ENCODE data around the gene TFG. TPM values are rescaled to one million over a fixed set of nuclear protein-coding genes. Genes with fewer than 3 reads are reported as not detected.

The TFG gene
- total RNA-seq, 1 experiment from 2014 or later: 224 TPM

DNA sequence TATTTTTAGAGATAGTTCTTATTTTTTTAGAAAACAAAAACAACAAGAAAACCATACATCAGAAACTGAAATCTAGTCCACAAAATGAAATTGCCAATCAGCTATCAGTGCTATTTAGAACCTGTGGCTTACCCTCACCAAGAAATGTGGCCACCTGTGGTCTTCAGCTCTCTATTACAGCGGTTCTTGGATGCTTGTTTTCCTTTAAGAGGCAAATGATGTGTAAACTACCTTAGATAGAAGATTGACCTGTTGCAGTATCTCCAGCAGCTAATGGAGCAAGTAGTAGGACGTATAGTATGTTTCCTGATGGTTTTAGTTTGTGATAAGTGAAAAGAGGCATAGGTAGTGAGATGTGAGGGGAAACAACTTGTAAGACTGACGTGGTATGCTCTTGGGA is 21.2 kb downstream of the TFG start:
- no peak overlapping the region for H3K4me2 ChIP-seq
- H2AFZ ChIP-seq: no peak overlapping the region
- peaks cover 87% of the 10 kb centered on the region for H4K20me1 ChIP-seq (ENCODE audit: insufficient read depth)
- peaks cover 38% of the 10 kb centered on the region for H3F3A ChIP-seq (ENCODE audit: insufficient read depth, low read depth)
- ChIA-PET CTCF (interaction anchor here (0.6 kb wide), 1 partner anchor 898 kb away, joined by 5 read pairs; no protein-coding TSS in a partner anchor), POLR2A (ENCODE audit: unreplicated experiment) (interaction anchor here (0.7 kb wide), 1 partner anchor 377 kb away, joined by 8 read pairs; no protein-coding TSS in a partner anchor)
- H3K79me2 ChIP-seq (ENCODE audit: low read depth): peaks cover 81% of the 10 kb centered on the region
- no peaks in the 10 kb centered on the region for H3K9me3 ChIP-seq (ENCODE audit: insufficient read depth, low read depth)
- no peaks in the 10 kb centered on the region for H3K27me3 ChIP-seq (ENCODE audit: insufficient read depth, low read depth)
- intact Hi-C loops (cut with micrococcal nuclease; ENCODE audit: unreplicated experiment): loop anchor here (10.0 kb wide), 2 partner anchors 356 to 924 kb away; no protein-coding TSS in a partner anchor
- H3K4me1 ChIP-seq (replicated peaks; ENCODE audit: insufficient read depth): no peaks in the 10 kb centered on the region
- no peaks in the 10 kb centered on the region for H3K9me2 ChIP-seq (ENCODE audit: insufficient read depth)
- H3K4me3 ChIP-seq: no peak overlapping the region
- no peak for TF ChIP-seq EZH2 (IDR thresholded peaks at IDR 0.05; ENCODE audit: low read depth)
- TF ChIP-seq, protein P1, sequence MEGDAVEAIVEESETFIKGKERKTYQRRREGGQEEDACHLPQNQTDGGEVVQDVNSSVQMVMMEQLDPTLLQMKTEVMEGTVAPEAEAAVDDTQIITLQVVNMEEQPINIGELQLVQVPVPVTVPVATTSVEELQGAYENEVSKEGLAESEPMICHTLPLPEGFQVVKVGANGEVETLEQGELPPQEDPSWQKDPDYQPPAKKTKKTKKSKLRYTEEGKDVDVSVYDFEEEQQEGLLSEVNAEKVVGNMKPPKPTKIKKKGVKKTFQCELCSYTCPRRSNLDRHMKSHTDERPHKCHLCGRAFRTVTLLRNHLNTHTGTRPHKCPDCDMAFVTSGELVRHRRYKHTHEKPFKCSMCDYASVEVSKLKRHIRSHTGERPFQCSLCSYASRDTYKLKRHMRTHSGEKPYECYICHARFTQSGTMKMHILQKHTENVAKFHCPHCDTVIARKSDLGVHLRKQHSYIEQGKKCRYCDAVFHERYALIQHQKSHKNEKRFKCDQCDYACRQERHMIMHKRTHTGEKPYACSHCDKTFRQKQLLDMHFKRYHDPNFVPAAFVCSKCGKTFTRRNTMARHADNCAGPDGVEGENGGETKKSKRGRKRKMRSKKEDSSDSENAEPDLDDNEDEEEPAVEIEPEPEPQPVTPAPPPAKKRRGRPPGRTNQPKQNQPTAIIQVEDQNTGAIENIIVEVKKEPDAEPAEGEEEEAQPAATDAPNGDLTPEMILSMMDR (conservative IDR thresholded peaks at IDR 0.05): no peak
- no peak for DNase-seq
- peaks cover 92% of the 10 kb centered on the region for H3K36me3 ChIP-seq (ENCODE audit: low read depth)
- no peak overlapping the region for H3K27ac ChIP-seq
- no TSS peak for BruUV-seq (replicated peaks)

DNA sequence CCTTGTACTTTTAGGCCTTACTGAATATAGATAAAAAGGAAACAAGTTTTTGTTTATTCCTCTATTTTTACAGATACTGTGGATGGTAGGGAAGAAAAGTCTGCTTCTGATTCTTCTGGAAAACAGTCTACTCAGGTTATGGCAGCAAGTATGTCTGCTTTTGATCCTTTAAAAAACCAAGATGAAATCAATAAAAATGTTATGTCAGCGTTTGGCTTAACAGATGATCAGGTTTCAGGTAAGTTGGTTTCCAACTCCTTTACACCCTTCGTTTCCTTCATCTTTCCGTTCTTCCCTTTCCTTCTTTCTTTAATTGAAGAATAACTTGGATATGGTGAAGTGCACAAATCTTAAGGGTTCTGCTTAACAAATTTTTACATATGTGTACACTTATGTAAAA is 23.1 kb downstream of the TFG start:
- H3K27ac ChIP-seq: no peak overlapping the region
- CTCF ChIA-PET: no interaction called here
- H3F3A ChIP-seq (ENCODE audit: insufficient read depth, low read depth): peaks cover 41% of the 10 kb centered on the region
- peaks cover 86% of the 10 kb centered on the region for H3K36me3 ChIP-seq (ENCODE audit: low read depth)
- no peaks in the 10 kb centered on the region for H3K27me3 ChIP-seq (ENCODE audit: insufficient read depth, low read depth)
- no peaks in the 10 kb centered on the region for H3K4me1 ChIP-seq (replicated peaks; ENCODE audit: insufficient read depth)
- no peak overlapping the region for H2AFZ ChIP-seq
- POLR2A ChIA-PET (ENCODE audit: unreplicated experiment): no interaction called here
- H3K4me3 ChIP-seq: no peak overlapping the region
- no peaks in the 10 kb centered on the region for H3K9me3 ChIP-seq (ENCODE audit: insufficient read depth, low read depth)
- H4K20me1 ChIP-seq (ENCODE audit: insufficient read depth): peaks cover 81% of the 10 kb centered on the region
- TF ChIP-seq, protein P1 (conservative IDR thresholded peaks at IDR 0.05): no peak
- TF ChIP-seq EZH2 (IDR thresholded peaks at IDR 0.05; ENCODE audit: low read depth): no peak
- BruUV-seq (replicated peaks): no TSS peak
- DNase-seq: no peak
- H3K9me2 ChIP-seq (ENCODE audit: insufficient read depth): no peaks in the 10 kb centered on the region
- intact Hi-C loops (cut with micrococcal nuclease; ENCODE audit: unreplicated experiment): loop anchor here (10.0 kb wide), 2 partner anchors 358 to 922 kb away; no protein-coding TSS in a partner anchor
- H3K79me2 ChIP-seq (ENCODE audit: low read depth): peaks cover 63% of the 10 kb centered on the region
- H3K4me2 ChIP-seq: no peak overlapping the region

DNA sequence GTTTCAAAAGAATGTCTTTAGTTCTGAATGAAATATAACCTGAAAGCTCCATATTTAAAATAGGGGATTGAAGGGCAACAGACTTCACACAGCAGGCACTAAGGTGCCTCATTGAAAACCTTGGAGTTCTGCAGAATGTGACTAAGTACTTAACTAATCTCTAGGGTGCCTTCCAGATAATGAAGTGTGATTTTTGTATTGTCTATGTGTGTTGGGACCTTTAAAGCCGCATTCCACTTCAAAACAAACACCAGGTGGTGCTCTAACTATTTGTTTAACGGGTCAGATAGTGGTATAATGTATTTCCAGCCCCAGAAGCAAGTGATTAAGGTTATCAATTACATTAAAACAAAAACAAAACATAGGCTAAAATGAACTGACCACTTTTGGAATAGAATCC is 28.0 kb downstream of the TFG start:
- Histone ChIP-seq H4K20me1 (ENCODE audit: insufficient read depth) (peaks cover 74% of the 10 kb centered on the region), H3K79me2 (ENCODE audit: low read depth) (peaks cover 54% of the 10 kb centered on the region), H3K36me3 (ENCODE audit: low read depth) (peaks cover 91% of the 10 kb centered on the region), H2AFZ (no peak overlapping the region), H3K4me1 (replicated peaks; ENCODE audit: insufficient read depth) (no peaks in the 10 kb centered on the region), H3K4me3 (no peak overlapping the region), H3K27me3 (ENCODE audit: insufficient read depth, low read depth) (no peaks in the 10 kb centered on the region), H3F3A (ENCODE audit: insufficient read depth, low read depth) (peaks cover 32% of the 10 kb centered on the region), H3K9me3 (ENCODE audit: insufficient read depth, low read depth) (no peaks in the 10 kb centered on the region), H3K9me2 (ENCODE audit: insufficient read depth) (no peaks in the 10 kb centered on the region), H3K4me2 (no peak overlapping the region), H3K27ac (no peak overlapping the region)
- CTCF ChIA-PET: no interaction called here
- no peak for DNase-seq
- POLR2A ChIA-PET (ENCODE audit: unreplicated experiment): no interaction called here
- intact Hi-C loops (cut with micrococcal nuclease; ENCODE audit: unreplicated experiment): loop anchor here (1.0 to 10.0 kb wide), 4 partner anchors 363 to 917 kb away; no protein-coding TSS in a partner anchor
- BruUV-seq (replicated peaks): no TSS peak
- TF ChIP-seq, protein P1 (conservative IDR thresholded peaks at IDR 0.05): peak; percentile 76
- TF ChIP-seq EZH2 (IDR thresholded peaks at IDR 0.05; ENCODE audit: low read depth): no peak

All from PC-9 (cell line).